HG03432 (cell line): Measurements from ENCODE around the gene F2R.
"Not testable (repeated sequence)": the region's sequence is repeated elsewhere in the genome, so short reads cannot be mapped to it uniquely, and the experiment has no call there.

Experiments used
- ATAC-seq: cut with Tn5 transposase; IDR thresholded peaks from one replicate; pipeline ENCODE4 v1.9.1; 2021; ENCODE audit warnings: mild to moderate bottlenecking, moderate library complexity; ENCODE audit not compliant: unreplicated experiment

The F2R gene

DNA sequence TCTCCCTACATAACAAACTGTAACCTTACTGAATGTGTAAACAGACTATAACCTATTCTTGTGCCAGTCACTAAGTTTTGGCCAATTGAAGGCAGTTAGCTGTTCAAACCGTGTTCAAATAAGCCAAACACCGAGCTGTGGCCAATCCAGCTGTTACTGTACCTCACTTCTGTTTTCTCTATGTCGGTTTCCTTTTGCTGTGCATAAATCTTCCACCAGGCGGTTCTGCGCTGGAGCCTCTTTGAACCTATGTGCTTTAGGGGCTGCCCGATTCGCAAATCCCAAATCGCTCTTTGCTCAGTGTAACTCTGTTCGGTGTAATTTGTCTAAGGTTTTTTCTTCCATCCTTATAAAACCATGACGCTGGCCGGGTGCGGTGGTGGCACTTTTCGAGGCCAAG lies 31.8 kb downstream of the F2R start:
- ATAC-seq: no peak

DNA sequence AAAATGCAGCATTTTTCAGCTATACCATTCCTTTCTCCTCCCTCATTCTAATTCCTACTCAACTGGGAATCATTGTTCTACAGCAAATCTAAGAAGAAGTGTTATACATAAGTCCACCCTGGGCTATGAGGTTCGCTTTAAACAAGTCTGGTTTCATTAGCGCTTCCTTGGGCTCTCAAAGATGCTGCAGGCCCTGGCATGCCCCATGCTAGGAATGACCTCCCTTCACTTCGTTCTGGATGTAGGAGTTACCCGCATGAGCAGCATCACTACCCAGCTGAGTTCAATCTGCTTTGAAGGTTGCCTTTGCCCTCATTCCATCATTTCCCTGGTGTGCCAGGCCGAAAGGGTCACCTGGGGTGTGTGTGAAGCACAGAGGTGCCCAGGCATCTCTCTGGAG lies 35.4 kb downstream of the F2R start:
- no peak for ATAC-seq

DNA sequence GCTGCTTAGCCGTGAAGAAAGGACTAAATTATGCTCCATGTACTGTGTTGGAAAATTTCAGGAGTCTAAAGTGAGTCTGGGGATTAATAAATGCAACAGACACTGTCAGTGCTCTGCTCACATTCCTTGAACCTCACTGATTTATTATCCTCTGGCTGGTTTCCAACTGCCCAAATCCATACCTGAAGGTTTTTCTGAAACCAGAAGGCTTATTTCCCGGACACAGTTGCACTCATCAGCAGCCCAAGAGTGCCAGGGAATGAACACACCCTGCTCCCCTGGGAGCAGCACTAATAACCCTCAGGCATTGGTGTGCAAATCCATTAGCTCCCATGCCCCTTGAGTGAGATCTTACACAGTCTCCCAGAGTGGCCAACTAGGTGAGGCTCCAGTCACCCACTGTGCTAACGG lies 38.7 kb downstream of the F2R start:
- no peak for ATAC-seq

DNA sequence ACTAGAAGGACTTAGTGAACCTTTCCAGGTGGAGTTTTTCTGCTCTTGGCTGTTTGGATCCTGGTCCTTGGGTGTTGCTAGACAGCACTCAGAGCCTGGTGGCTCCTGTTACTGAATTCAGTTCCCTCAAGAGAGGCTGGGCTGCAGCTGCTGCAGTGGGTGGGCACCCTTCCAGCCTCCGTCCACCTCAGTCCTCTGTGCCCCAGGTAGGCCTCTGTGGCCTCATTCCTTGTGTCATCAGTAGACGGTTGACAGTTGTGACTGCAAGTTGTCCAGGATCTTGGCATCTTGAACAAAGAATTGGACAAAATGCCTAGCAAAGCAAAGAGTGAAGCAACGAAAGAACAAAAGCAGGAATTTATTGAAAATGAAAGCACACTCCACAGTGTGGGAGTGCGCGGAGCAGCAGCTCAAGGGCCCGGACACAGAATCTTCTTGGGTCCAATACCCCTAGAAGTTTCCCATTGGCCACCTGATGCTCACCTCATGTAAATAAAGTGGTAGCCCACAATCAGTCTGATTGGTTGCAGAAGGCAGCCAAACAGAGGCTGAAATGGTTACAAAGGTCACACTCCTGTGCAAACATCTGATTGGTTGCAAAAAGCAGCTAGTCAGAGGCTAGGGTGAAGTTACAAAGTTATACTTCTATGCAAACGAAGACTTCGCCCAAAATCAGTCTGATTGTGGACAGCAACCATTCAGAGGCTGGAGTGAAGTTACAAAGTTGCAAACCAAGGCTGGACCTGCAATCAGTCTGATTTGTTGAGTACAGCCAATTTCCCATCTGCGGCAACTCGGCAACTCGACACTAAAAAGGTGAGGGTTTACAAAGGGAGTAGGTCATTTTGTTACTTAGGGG lies 40.1 kb downstream of the F2R start:
- no peak for ATAC-seq

DNA sequence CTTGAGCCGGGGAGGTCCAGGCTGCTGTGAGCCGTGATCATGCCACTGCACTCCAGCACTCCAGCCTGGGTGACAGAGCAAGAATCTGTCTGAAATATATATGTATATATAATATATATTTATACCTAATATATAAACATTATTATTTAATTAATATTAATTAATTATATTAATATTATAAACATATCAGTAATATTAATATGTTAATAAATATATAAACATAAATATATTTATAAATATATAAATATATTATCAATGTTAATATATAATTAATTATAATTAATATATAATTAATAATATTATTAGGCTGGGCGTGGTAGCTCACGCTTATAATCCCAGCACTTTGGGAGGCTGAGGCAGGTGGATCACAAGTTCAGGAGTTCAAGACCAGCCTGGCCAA lies 41.1 kb downstream of the F2R start:
- ATAC-seq: no peak

DNA sequence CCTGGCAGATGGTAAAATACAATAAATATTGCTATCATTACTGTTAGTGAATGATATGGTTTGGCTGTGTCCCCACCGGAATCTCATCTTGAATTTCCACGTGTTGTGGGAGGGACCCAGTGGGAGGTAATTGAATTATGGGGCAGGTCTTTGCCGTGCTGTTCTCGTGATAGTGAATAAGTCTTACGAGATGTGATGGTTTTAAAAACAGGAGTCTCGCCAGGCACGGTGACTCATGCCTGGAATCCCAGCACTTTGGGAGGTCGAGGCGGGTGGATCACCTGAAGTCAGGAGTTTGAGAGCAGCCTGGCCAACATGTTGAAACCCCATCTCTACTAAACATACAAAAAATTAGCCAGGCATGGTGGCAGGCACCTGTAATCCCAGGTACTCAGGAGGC lies 45.2 kb downstream of the F2R start:
- not testable (repeated sequence) for ATAC-seq

DNA sequence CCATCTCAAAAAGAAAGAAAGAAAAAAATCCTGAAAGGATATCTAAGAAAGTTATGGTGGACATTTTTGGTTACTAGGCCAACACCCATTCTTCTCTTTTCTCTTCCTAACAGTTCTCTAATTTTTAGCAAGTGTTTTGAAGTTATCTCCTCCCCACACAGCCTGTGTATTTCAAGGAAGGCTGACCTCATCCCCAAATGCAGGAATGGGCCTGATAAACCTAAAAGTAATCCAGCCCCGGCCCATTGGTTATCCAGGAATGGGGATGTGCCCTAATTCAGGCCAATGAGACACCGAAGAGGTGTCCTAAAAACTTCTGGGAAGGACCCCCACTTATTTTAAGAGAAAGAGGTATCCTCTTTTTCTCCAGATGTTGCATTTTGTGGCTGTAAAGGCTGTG lies 46.6 kb downstream of the F2R start:
- no peak for ATAC-seq

DNA sequence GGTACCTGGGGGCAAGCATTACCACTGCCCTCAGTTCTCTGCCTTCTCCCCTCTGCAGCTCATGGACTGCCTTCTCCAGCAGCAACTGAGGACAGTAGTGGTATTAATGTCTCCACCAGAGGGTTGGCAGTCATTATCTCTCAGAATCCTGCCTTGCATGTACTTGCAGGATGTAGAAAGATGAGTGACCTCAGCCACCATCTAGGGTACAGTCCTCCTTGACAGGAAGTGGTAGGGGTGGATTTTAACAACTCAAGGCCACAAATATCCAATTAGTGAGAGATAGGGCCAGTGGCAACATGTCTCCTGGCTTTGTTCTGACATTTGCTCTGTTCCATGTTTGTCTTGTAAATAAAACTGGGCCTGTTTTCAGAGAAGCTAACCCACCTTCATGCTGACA lies 47.2 kb downstream of the F2R start:
- ATAC-seq: no peak

DNA sequence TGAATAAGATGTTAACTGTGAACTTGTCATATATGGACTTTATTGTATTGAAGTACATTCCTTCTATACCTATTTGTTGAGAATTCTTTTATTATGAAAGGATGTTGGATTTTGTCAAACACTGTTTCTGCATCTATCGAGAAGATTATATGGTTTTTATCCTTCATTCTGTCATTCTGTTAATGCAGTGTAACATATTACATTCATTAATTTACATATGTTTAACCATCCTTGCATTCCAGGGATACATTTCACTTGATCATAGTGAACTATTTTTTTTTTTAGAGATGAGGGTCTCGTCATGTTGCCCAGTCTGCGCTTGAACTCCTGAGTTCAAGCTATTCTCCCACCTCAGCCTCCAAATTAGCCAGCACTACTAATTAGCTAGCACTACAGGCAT lies 48.4 kb downstream of the F2R start:
- no peak for ATAC-seq

DNA sequence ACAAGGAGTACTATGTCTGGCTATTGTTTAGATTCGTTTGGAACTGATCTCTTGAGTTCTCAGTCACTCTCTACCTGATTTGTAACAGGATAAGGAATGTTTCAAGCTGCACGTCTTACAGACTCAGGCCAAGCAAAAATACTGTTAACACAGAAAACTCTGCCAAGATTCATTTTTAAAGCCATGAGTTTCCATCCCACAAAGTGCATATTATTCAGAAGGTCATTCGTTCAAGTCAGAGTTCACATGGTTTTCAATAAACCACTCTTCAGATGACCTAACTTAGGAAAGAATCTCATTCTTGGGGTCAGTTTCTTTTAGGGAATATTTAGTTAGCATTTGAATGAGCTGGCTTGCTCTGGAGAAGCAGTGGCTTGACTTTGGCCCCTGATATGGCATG lies 49.3 kb downstream of the F2R start:
- ATAC-seq: no peak

DNA sequence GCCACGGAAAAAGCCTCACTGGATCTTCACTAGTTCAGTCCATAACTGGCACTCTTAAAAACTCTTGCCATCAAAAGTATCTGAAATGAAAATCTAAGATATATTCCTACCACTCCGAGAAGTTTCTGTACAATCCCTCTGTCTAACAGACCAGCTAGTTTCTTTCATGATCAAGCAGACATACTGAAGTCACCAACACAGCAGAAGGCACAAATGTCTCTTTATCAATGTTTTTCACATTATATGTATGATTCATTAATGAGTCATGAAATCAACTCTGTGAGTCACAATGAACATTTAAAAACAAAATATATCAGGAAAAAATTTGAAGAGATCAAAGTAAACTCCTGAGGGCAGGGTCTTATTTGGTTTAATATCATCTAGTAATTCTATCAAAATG lies 50.8 kb downstream of the F2R start:
- no peak for ATAC-seq

DNA sequence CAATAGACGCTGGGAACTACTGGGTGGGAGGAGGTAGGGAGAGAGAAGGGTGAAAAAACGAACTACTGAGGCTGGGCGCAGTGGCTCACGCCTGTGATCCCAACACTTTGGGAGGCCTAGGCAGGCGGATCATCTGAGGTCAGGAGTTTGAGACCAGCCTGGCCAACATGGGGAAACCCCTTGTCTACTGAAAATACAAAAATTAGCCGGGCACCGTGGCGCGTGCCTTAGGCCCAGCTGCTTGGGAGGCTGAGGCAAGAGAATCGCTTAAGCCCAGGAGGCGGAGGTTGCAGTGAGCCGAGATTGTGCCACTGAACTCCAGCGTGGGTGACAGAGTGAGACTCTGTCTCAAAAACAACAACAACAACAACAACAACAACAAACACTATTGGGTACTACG lies 55.1 kb downstream of the F2R start:
- not testable (repeated sequence) for ATAC-seq

DNA sequence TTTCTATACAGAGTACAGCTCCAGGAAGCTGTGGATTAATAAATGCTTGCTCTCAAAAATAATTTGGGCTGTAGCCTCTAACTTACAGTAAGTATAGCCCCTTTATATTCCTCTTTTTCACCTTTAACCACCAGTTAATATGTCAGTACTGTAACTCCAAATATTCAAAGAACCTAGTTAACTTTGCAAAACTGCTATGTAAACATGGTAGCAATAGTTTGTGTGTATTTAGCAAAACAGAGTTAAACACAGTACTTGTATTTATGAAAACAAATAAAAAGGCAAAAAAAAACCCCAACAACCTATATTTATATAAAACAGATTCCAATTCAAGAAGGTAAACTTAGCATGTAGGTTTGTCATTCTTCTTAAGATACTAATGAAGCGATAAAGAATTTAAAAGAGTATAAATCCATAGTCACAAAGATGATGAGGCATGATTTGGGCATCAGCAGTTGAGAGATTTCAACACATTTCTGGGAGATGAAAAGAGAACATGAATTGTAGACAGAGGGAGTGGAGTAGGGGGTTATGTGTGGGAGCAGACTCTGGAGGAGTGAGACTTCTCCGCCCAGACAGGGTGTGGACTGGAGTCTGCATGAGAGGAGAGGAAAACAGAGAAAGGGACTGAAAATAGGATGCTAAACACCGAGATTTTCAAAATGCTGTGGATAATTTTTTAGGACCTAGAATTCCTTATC lies 55.9 kb downstream of the F2R start:
- no peak for ATAC-seq

DNA sequence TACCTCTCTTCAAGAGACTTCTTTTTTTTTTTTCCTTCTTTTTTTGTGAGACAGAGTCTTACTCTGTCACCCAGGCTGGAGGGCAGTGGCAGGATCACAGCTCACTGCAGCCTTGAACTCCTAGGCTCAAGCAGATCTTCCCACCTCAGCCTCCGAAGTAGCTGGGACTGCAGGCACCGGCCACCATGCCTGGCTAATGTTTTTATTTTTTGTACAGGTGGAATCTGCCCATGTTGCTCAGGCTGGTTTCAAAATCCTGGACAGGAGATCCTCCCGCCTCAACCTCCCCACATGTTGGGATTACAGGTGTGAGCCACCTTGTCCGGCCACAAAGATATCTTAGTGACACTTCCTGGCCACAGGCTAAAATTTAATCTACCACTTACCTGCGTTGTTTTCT lies 60.0 kb downstream of the F2R start:
- ATAC-seq: no peak

DNA sequence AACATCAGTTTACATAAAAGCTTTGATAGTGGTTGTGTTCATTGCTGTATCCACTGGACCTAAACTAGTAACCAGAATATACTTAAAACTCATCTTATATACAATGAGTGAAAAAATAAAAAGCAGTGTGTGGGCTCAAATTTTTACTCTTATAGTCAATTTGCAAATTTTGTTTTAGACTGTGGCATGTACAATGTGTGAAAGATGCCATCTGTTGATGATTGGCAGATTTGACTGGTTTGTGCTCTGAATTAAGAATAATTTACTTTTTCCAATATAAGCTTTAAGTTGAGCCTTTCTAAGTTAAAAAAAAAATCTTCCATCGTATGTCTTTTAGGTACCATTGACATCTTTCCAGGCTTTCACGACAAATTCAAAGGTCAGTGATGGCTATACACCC lies 60.5 kb downstream of the F2R start:
- ATAC-seq: no peak

DNA sequence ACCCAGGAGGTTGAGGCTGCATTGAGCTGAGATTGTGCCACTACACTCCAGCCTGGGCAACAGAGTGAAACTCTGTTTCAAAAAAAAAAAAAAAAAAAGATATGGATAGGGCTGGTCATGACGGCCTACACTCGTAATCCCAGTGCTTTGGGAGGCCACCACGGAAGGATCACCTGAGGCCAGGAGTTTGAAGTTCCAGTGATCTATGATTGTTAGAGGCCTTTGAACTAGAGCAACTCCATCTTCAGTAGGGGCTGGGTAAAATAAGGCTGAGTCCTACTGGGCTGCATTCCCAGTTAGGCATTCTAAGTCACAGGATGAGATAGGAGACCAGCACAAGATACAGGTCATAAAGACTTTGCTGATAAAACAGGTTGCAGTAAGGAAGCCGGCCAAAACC lies 64.7 kb downstream of the F2R start:
- not testable (repeated sequence) for ATAC-seq

DNA sequence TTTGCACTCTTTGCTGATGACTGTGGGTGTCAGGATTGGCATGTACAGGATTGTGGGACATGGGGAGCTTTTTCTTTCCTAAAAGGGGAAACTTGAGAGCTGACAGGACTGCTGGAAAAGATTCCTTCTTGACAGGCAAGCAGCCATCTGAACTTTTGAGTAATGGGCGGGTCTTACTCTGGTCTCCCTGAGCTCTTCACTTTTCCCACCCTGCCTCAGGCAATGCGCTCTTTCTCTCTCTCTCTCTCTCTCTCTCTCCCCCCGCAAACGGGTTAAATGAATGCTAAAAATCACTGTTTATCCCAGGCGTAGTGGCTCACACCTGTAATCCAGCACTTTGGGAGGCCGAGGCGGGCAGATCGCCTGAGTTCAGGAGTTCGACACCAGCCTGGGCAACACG lies 65.8 kb downstream of the F2R start:
- ATAC-seq: no peak

DNA sequence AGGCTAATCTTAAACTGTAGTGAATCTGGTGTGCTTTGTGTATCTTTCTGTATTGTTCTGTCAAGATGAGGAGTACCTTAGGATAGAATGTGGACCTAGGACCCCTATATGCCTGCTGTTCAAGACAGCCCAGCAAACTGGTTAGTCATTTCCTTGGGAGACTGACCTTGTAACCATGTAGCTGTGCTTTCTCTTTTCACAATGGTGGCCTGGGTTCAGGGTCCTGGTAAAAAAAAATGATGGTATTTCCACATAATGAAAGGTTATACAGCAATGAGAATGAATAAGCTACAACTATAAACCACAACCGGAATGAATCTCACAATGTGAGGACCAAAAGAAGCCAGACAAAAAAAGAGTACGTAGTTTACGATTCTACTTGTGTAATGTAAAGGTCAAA lies 66.5 kb downstream of the F2R start:
- ATAC-seq: no peak
